Suprapubic skin (tissue), 4 donors: Measurements from ENCODE around the gene USP40. TPM values are rescaled to one million over a fixed set of nuclear protein-coding genes. Genes with fewer than 3 reads are reported as not detected.

ENCODE experiments used
- DNase-seq, 2 donors: peaks; one replicate each; pipeline ENCODE4 v3.0.0-alpha.2; 2019; ENCODE audit warnings: low spot score in 2 of 2
- H3K27ac ChIP-seq: fragments of 200-600 bp; sonication (generic); one replicate; pipeline ENCODE4 v1.5.1; 2019
- H3K27me3 ChIP-seq: fragments of 200-600 bp; sonication (generic); one replicate; pipeline ENCODE4 v1.5.1; 2019
- H3K36me3 ChIP-seq: fragments of 200-600 bp; sonication (generic); one replicate; pipeline ENCODE4 v1.5.1; 2019
- H3K4me1 ChIP-seq: fragments of 200-600 bp; sonication (generic); one replicate; pipeline ENCODE4 v1.5.1; 2019
- H3K4me3 ChIP-seq: fragments of 200-600 bp; sonication (generic); one replicate; pipeline ENCODE4 v1.5.1; 2019; ENCODE audit warnings: mild to moderate bottlenecking
- H3K9me3 ChIP-seq: fragments of 200-600 bp; sonication (generic); one replicate; pipeline ENCODE4 v1.5.1; 2019
- EP300 ChIP-seq: sonication (generic); formaldehyde crosslinking; IDR thresholded peaks from one replicate; pipeline ENCODE4 v1.6.1; 2017; ENCODE audit warnings: antibody characterized with exemption
- POLR2A ChIP-seq, 2 donors: fragments of 450-650 bp; IDR thresholded peaks; one replicate each; pipeline ENCODE4 v1.6.1; 2017; ENCODE audit warnings: antibody characterized with exemption in 2 of 2, mild to moderate bottlenecking in 2 of 2, moderate library complexity in 2 of 2
- POLR2AphosphoS5 ChIP-seq, 3 donors: sonication (generic); formaldehyde crosslinking; IDR thresholded peaks; one replicate each; pipeline ENCODE4 v1.6.1; 2017; ENCODE audit warnings: antibody characterized with exemption in 3 of 3
- WGBS: methylation state at CpG from one replicate; pipeline ENCODE4 v1.1.5; 2018; 5-methylcytosine and 5-hydroxymethylcytosine counted together
- total RNA-seq, 4 donors: library from RNA; depleted of rRNA; stranded (reverse); fragments of >200 nt; gene quantifications; one replicate each; pipeline ENCODE4 v1.1.0, GENCODE V29; 2016
- TF ChIP-seq, protein P1 (sequence below), 2 donors: fragments of 200-600 bp in 1 of 2; fragments of 450-650 bp in 1 of 2; sonication (generic) in 1 of 2; IDR thresholded peaks; one replicate each; pipeline ENCODE4 v1.5.1; 2016 to 2019; ENCODE audit warnings: antibody characterized with exemption in 2 of 2, mild to moderate bottlenecking in 1 of 2, moderate library complexity in 1 of 2

The USP40 gene
- total RNA-seq, 4 donors from 2014 or later: 16.2 to 125 (median 40.1) TPM

DNA sequence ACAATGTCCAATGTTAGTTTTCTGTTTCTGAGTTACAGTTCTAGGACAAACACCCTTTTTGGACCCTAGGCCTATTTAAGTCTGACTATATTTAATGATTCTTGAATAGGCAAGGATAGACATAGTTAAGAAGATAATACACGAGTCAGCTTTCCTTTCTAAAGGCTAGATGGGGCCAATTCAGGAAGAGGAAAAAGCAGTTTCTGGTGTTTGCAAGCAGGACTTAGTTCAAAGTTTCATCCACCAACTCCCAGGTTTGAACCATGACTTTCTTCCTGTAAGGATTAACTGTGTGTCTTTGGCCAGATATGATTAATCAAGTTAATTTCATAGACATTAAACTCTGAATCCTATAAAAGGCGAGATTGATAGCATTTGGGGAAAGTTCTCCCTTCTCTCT is 66.7 kb downstream of the USP40 start:
- peaks cover 55% of the 10 kb centered on the region for H3K36me3 ChIP-seq
- 80% methylated on average over 2 of the region's 2 CpGs for WGBS

DNA sequence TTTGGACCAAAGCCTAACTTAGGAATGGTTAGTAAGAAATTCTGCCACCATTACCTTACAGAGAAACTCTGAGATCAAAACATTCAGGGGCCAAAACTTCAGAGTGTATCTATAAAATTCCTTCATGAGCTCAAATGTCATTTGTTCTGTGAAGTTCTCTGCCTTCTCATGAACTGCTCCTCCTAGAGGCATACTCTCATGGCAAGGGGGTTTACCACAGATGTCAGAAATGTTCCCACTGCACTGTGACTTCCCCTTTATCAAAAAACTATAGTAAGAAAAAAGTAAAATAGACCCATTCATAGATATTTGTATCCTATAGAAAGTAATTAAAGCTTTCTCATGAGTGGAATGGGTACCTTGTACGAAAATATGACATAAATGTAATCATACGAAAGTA is 68.5 kb downstream of the USP40 start:
- no peak for DNase-seq
- H3K36me3 ChIP-seq: peaks cover 51% of the 10 kb centered on the region
- H3K4me3 ChIP-seq: no peak overlapping the region
- H3K27ac ChIP-seq: no peak overlapping the region
- WGBS: 91% methylated on average over 2 of the region's 2 CpGs
- H3K9me3 ChIP-seq: peaks cover 7% of the 10 kb centered on the region
- TF ChIP-seq POLR2A (IDR thresholded peaks at IDR 0.05) (no peak), POLR2AphosphoS5 (IDR thresholded peaks at IDR 0.05) (no peak), EP300 (no peak)
- TF ChIP-seq, protein P1, sequence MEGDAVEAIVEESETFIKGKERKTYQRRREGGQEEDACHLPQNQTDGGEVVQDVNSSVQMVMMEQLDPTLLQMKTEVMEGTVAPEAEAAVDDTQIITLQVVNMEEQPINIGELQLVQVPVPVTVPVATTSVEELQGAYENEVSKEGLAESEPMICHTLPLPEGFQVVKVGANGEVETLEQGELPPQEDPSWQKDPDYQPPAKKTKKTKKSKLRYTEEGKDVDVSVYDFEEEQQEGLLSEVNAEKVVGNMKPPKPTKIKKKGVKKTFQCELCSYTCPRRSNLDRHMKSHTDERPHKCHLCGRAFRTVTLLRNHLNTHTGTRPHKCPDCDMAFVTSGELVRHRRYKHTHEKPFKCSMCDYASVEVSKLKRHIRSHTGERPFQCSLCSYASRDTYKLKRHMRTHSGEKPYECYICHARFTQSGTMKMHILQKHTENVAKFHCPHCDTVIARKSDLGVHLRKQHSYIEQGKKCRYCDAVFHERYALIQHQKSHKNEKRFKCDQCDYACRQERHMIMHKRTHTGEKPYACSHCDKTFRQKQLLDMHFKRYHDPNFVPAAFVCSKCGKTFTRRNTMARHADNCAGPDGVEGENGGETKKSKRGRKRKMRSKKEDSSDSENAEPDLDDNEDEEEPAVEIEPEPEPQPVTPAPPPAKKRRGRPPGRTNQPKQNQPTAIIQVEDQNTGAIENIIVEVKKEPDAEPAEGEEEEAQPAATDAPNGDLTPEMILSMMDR (IDR thresholded peaks at IDR 0.05): no peak
- H3K27me3 ChIP-seq: no peaks in the 10 kb centered on the region
- H3K4me1 ChIP-seq: no peaks in the 10 kb centered on the region

More for the DNA sequence above, 66.7 kb downstream of the USP40 start:
- Histone ChIP-seq H3K27ac (no peak overlapping the region), H3K27me3 (no peaks in the 10 kb centered on the region), H3K4me3 (no peak overlapping the region), H3K4me1 (no peaks in the 10 kb centered on the region), H3K9me3 (peaks cover 14% of the 10 kb centered on the region)
- no peak for TF ChIP-seq POLR2AphosphoS5 (IDR thresholded peaks at IDR 0.05)
- no peak for TF ChIP-seq EP300
- TF ChIP-seq, protein P1 (IDR thresholded peaks at IDR 0.05): no peak
- TF ChIP-seq POLR2A (IDR thresholded peaks at IDR 0.05): no peak
- DNase-seq: no peak

DNA sequence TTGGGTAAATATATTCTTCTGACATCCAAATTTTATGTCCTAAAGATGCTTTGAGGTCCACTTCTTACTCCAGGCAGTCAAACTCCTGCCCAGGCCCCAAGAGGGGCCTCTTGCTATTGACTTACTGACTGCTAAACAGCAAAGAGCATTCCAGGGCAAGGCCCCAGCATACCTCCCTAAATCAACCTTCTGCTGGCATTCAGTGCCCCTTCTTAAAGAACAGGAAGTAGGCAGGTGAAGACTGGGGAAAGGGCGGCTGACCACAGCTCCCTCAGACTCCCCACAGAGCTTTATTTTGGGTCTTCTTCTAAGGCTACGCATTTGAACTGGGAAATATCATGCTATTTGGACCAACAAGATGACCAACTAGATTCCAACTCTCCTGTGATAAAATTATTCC is 68.9 kb downstream of the USP40 start:
- WGBS: 97% methylated on average over 2 of the region's 2 CpGs
- H3K27ac ChIP-seq: no peak overlapping the region
- TF ChIP-seq POLR2A (IDR thresholded peaks at IDR 0.05): no peak
- TF ChIP-seq EP300: no peak
- no peak for TF ChIP-seq POLR2AphosphoS5 (IDR thresholded peaks at IDR 0.05)
- TF ChIP-seq, protein P1 (IDR thresholded peaks at IDR 0.05): no peak
- H3K9me3 ChIP-seq: peaks cover 3% of the 10 kb centered on the region
- H3K4me1 ChIP-seq: no peaks in the 10 kb centered on the region
- DNase-seq: no peak
- H3K36me3 ChIP-seq: peaks cover 55% of the 10 kb centered on the region
- no peak overlapping the region for H3K4me3 ChIP-seq
- H3K27me3 ChIP-seq: no peaks in the 10 kb centered on the region

- H3K4me3 ChIP-seq: no peak overlapping the region
- peaks cover 39% of the 10 kb centered on the region for H3K36me3 ChIP-seq
- TF ChIP-seq POLR2AphosphoS5 (IDR thresholded peaks at IDR 0.05): no peak
- TF ChIP-seq, protein P1 (IDR thresholded peaks at IDR 0.05): no peak
- no peak for TF ChIP-seq EP300
- no peak for TF ChIP-seq POLR2A (IDR thresholded peaks at IDR 0.05)
- no peak overlapping the region for H3K27ac ChIP-seq
- H3K4me1 ChIP-seq: peaks cover 14% of the 10 kb centered on the region
- no peaks in the 10 kb centered on the region for H3K9me3 ChIP-seq
- H3K27me3 ChIP-seq: no peaks in the 10 kb centered on the region
- DNase-seq: no peak
- WGBS: 81% methylated on average over 10 of the region's 10 CpGs
Measured at GRCh38 chr2:233495503-233496496, 70.8 kb downstream of the USP40 start.

GRCh38 chr2:233492751-233493150 is 73.8 kb downstream of the USP40 start:
- no peaks in the 10 kb centered on the region for H3K9me3 ChIP-seq
- 80% methylated on average over 4 of the region's 4 CpGs for WGBS
- no peak overlapping the region for H3K4me3 ChIP-seq
- H3K4me1 ChIP-seq: peaks cover 25% of the 10 kb centered on the region
- H3K36me3 ChIP-seq: peaks cover 32% of the 10 kb centered on the region
- H3K27me3 ChIP-seq: no peaks in the 10 kb centered on the region
- peak overlapping the region; percentile 76 for H3K27ac ChIP-seq
- TF ChIP-seq EP300: no peak
- TF ChIP-seq, protein P1 (IDR thresholded peaks at IDR 0.05): no peak
- no peak for TF ChIP-seq POLR2A (IDR thresholded peaks at IDR 0.05)
- TF ChIP-seq POLR2AphosphoS5 (IDR thresholded peaks at IDR 0.05): no peak
- no peak for DNase-seq
